K562 (cell line): ENCODE data around the gene GIPC3. TPM values are rescaled to one million over a fixed set of nuclear protein-coding genes. Genes with fewer than 3 reads are reported as not detected.

Source experiments
- ARID3A ChIP-seq: IDR thresholded peaks from 2 replicates; pipeline ENCODE4 v1.6.1; 2012; ENCODE audit warnings: low read depth, low read length, improper control_type of control experiment, borderline replicate concordance
- ATF3 ChIP-seq, 2 experiments: fragments of 450-650 bp in 1 of 2; sonication (generic) in 1 of 2; formaldehyde crosslinking in 1 of 2; IDR thresholded peaks in 1 of 2; conservative IDR thresholded peaks in 1 of 2; 2 replicates each; pipeline versions ENCODE4 v1.6.1 to v1.8.1; 2016 to 2023; ENCODE audit warnings: mild to moderate bottlenecking in 2 of 2, moderate library complexity in 2 of 2, inconsistent platforms in 1 of 2, missing genetic modification reagents in 1 of 2
- ATF7 ChIP-seq: fragments of 450-650 bp; IDR thresholded peaks from 2 replicates; pipeline ENCODE4 v1.7.1; 2014; ENCODE audit warnings: mild to moderate bottlenecking, moderate library complexity
- CBFA2T3 ChIP-seq: fragments of 450-650 bp; IDR thresholded peaks from 2 replicates; pipeline ENCODE4 v1.6.1; 2017
- EP400 ChIP-seq: fragments of 450-650 bp; IDR thresholded peaks from 2 replicates; pipeline ENCODE4 v1.6.1; 2017; ENCODE audit warnings: antibody characterized with exemption, mild to moderate bottlenecking, moderate library complexity
- FOXK2 ChIP-seq, 2 experiments: fragments of 450-650 bp; IDR thresholded peaks in 1 of 2; conservative IDR thresholded peaks in 1 of 2; 2 replicates each; pipeline ENCODE4 v1.6.1; 2016; ENCODE audit warnings: low read depth in 2 of 2, mild to moderate bottlenecking in 1 of 2
- LCOR ChIP-seq: sonication (generic); formaldehyde crosslinking; IDR thresholded peaks from 2 replicates; pipeline ENCODE4 v1.8.0; 2022; ENCODE audit warnings: mild to moderate bottlenecking, missing genetic modification reagents
- LEF1 ChIP-seq: fragments of 450-650 bp; IDR thresholded peaks from 2 replicates; pipeline ENCODE4 v1.6.1; 2016; ENCODE audit warnings: mild to moderate bottlenecking
- NFATC3 ChIP-seq: fragments of 450-650 bp; IDR thresholded peaks from 2 replicates; pipeline ENCODE4 v1.6.1; 2017; ENCODE audit warnings: mild to moderate bottlenecking
- SMARCC2 ChIP-seq: fragments of 450-650 bp; IDR thresholded peaks from 2 replicates; pipeline ENCODE4 v1.6.1; 2017; ENCODE audit warnings: antibody characterized with exemption, moderate library complexity, mild to moderate bottlenecking, low read depth
- ZBTB2 ChIP-seq: fragments of 450-650 bp; IDR thresholded peaks from 2 replicates; pipeline ENCODE4 v1.6.1; 2016; ENCODE audit warnings: antibody characterized with exemption
- ZNF318 ChIP-seq, 2 experiments: fragments of 450-650 bp; IDR thresholded peaks; 2 replicates each; pipeline ENCODE4 v1.6.1; 2016; ENCODE audit warnings: mild to moderate bottlenecking in 2 of 2, borderline replicate concordance in 1 of 2, low read depth in 1 of 2, moderate library complexity in 1 of 2
- ZNF780A ChIP-seq: fragments of 250-450 bp; sonication (Bioruptor Pico); IDR thresholded peaks from 2 replicates; pipeline ENCODE4 v1.5.0; 2021; ENCODE audit warnings: mild to moderate bottlenecking
- ZSCAN32 ChIP-seq: fragments of 450-650 bp; formaldehyde crosslinking; IDR thresholded peaks from 2 replicates; pipeline ENCODE4 v1.4.0; 2020; ENCODE audit warnings: mild to moderate bottlenecking, moderate library complexity
- polyA plus RNA-seq, 8 experiments: library from polyadenylated mRNA; depleted of rRNA in 4 of 8; stranded (reverse) in 5 of 8; unstranded in 3 of 8; fragments of >200 nt; fragmentation: Nextera tagmentation in 2 of 8; fragmentation: Illumina TruSeq in 1 of 8; extraction: Ambion mirVana in 2 of 8; extraction: Trizol in 1 of 8; gene quantifications; 2 replicates each; pipeline versions ENCODE4 v1.2.1 to v1.2.3, GENCODE V29; 2011 to 2014; ENCODE audit warnings: inconsistent platforms in 1 of 8, missing spikeins in 1 of 8
- total RNA-seq, 7 experiments: library from RNA; depleted of rRNA in 6 of 7; stranded (reverse); fragments of >200 nt in 6 of 7; fragmentation: Illumina TruSeq in 2 of 7; extraction: Trizol in 2 of 7; gene quantifications; 2 replicates each; pipeline versions ENCODE4 v1.2.1 to v1.2.3, GENCODE V29; 2011 to 2021; ENCODE audit warnings: low replicate concordance in 1 of 7

Gene GIPC3
- total and polyA plus RNA-seq, 9 of the 15 experiments (the other 6 are each of a cell fraction or from before 2014, with no cell fraction given): 0.03 to 3.6 (median 1.5) TPM; not detected in 1

GRCh38 chr19:3580156-3580934, 4.9 kb upstream of the GIPC3 start (continued):
- TF ChIP-seq ZNF318 (IDR thresholded peaks at IDR 0.05; ENCODE audit: borderline replicate concordance in 1 of 2, low read depth in 1 of 2) (peak in 1 of 2 experiments; percentile 40; a peak in 1 of 4 replicates), ZBTB2 (peak; percentile 48; the same call in 1 of the 2 replicates), ZSCAN32 (CRISPR knock-in tag) (no peak), NFATC3 (peak; percentile 80; the same call in 1 of the 2 replicates), SMARCC2 (peak; percentile 69; the same call in 1 of the 2 replicates), ATF7 (peak; percentile 22; the same call in 1 of the 2 replicates), ZNF780A (no peak), FOXK2 (conservative IDR thresholded peaks at IDR 0.05 in 1 of 2, IDR thresholded peaks at IDR 0.05 in 1 of 2; ENCODE audit: low read depth in 2 of 2) (peak; percentile 72 to 84), ARID3A (peak; percentile 47; the same call in 1 of the 2 replicates), EP400 (peak; percentile 44), LEF1 (peak; percentile 66; the same call in 1 of the 2 replicates), ATF3 (IDR thresholded peaks at IDR 0.05) (peak; percentile 96), ATF3 (CRISPR knock-in tag; conservative IDR thresholded peaks at IDR 0.05) (0 out of 2 replicates have a peak, but pooled peaks have one; percentile 25), CBFA2T3 (peak; percentile 60), LCOR (CRISPR knock-in tag) (no peak)
